Measurements from ENCODE around the gene GOPC. TPM values are rescaled to one million over a fixed set of nuclear protein-coding genes. Genes with fewer than 3 reads are reported as not detected.
"Not testable (repeated sequence)": the region's sequence is repeated elsewhere in the genome, so short reads cannot be mapped to it uniquely, and the experiment has no call there.

Gene GOPC
- total RNA-seq (ENCODE audit: unreplicated experiment), result 33.4 TPM
- long read RNA-seq, full-length matches to known transcripts, result 2 of 20 reads
- long read RNA-seq, partial matches to known transcripts, result 15 of 20 reads
- long read RNA-seq, other reads (novel, unspliced or antisense), result 3 of 20 reads

DNA sequence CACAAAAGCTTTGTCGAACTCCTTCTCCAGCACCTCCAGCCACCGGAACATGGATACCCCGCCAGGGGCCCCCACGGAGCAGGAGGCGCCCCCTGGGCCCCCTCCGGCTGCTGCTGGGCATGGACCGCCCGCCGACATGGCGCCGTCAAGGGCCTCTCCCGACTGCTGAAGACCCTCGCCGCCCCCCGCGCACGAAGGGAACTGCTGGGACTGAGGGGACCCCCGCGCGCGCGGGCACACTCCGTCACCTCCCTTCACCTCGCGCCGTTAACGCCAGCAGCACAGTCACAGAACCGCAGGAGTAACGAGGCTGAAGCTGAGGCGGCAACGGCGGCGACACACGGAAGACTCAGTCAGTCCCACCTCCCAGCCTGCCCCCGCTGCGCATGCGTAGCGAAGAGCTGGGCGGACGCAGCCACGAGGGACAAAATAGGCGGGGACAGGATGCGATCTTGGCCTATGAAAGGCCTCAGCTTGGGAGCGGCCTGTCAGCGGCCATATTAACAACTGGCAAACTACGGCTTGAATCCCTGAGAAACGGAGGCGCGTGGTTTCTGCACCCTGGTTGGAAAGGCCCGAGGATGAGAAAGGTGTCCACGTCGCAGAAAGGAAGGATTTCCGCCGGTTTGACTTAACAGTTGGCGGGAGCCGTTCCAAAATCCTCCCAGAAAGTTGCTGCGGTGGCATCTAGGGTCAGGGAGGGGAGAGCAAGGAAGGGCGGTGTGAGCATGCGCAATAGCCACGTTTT lies at the start of gene GOPC:
Gene GOPC, minus strand, starts transcription at position 361 of the 748 bp plus-strand sequence. Its CDS starts 223 bp downstream, at position 138.
- peaks cover 5% of the 10 kb centered on the region for H3K36me3 Mint-ChIP-seq (ENCODE audit: unreplicated experiment)
- TF ChIP-seq, protein P1, sequence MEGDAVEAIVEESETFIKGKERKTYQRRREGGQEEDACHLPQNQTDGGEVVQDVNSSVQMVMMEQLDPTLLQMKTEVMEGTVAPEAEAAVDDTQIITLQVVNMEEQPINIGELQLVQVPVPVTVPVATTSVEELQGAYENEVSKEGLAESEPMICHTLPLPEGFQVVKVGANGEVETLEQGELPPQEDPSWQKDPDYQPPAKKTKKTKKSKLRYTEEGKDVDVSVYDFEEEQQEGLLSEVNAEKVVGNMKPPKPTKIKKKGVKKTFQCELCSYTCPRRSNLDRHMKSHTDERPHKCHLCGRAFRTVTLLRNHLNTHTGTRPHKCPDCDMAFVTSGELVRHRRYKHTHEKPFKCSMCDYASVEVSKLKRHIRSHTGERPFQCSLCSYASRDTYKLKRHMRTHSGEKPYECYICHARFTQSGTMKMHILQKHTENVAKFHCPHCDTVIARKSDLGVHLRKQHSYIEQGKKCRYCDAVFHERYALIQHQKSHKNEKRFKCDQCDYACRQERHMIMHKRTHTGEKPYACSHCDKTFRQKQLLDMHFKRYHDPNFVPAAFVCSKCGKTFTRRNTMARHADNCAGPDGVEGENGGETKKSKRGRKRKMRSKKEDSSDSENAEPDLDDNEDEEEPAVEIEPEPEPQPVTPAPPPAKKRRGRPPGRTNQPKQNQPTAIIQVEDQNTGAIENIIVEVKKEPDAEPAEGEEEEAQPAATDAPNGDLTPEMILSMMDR (IDR thresholded peaks at IDR 0.05; ENCODE audit: partially characterized antibody, unreplicated experiment), result no peak
- H3K27me3 Mint-ChIP-seq (ENCODE audit: unreplicated experiment), result peaks cover 5% of the 10 kb centered on the region
- peaks cover 6% of the 10 kb centered on the region for H3K4me1 Mint-ChIP-seq (ENCODE audit: low read depth, unreplicated experiment)
- peak; percentile 96 for DNase-seq
- H3K27ac Mint-ChIP-seq (ENCODE audit: unreplicated experiment), result peak within 1 kb of the TSS; percentile 98
- H3K9me3 Mint-ChIP-seq (ENCODE audit: unreplicated experiment), result peaks cover 4% of the 10 kb centered on the region
- peak within 1 kb of the TSS; percentile 98 for H3K4me3 Mint-ChIP-seq (ENCODE audit: unreplicated experiment)

DNA sequence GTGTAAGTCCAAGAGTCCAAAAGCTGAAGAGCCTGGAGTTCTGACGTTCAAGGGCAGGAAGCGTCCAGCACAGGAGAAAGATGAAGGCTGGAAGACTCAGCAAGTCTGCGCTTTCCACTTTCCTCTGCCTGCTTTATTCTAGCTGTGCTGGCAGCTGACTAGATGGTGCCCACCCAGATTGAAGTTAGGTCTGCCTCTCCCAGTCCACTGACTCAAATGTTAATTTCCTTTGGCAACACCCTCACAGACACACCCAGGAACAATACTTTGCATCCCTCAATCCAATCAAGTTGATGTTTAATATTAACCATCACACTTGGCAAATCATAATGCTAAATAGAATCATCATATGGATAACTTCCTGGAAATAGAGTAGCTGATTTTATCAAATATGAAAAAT lies 49.7 kb upstream of the GOPC start:
- not testable (repeated sequence) for H3K4me3 Mint-ChIP-seq (ENCODE audit: unreplicated experiment); H3K27me3 Mint-ChIP-seq (ENCODE audit: unreplicated experiment); DNase-seq; H3K27ac Mint-ChIP-seq (ENCODE audit: unreplicated experiment); H3K4me1 Mint-ChIP-seq (ENCODE audit: low read depth, unreplicated experiment); H3K36me3 Mint-ChIP-seq (ENCODE audit: unreplicated experiment); H3K9me3 Mint-ChIP-seq (ENCODE audit: unreplicated experiment)

DNA sequence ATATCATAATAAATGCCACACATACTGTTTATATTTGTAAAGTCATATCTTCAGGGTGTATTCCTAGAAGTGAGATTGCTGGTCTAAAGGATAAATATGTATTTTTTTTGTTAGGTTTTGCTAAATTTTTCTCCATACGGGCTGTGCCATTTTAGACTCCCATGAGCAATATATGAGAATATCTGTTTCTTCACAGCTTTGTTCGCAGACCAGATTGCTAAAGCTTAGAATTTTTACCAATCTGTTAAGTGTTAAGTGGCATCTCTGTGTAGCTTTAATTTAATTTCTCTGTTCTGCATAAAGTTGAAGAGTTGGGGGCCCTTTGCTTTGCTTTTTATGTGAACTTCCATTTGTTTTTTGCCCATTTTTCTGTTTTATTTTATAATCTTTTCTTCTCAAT lies 40.7 kb upstream of the GOPC start:
- no peaks in the 10 kb centered on the region for H3K27me3 Mint-ChIP-seq (ENCODE audit: unreplicated experiment)
- TF ChIP-seq, protein P1 (IDR thresholded peaks at IDR 0.05; ENCODE audit: partially characterized antibody, unreplicated experiment), result no peak
- H3K4me1 Mint-ChIP-seq (ENCODE audit: low read depth, unreplicated experiment), result no peaks in the 10 kb centered on the region
- no peak for DNase-seq
- H3K27ac Mint-ChIP-seq (ENCODE audit: unreplicated experiment), result no peak overlapping the region
- H3K36me3 Mint-ChIP-seq (ENCODE audit: unreplicated experiment), result no peaks in the 10 kb centered on the region
- no peak overlapping the region for H3K4me3 Mint-ChIP-seq (ENCODE audit: unreplicated experiment)
- peaks cover 1% of the 10 kb centered on the region for H3K9me3 Mint-ChIP-seq (ENCODE audit: unreplicated experiment)

DNA sequence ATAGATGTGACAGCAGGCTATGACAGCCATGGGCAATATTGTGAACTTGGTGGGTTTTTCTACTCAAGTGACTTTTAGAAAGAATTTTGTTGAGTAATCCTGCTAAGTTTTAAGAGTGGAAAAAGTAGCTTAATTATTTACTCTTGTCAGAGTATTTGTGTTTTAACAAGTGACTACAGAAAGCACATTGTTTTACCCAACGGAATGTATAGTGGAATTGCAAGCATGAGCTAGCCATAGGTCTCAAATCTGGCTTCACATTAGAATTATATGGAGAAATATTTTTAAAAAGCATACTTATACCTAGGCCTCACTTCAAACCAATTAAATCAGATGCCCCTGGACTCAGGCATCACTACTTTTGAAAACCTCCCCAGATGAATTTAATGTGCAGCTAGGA lies 35.5 kb upstream of the GOPC start:
- no peak for DNase-seq
- Mint-ChIP-seq H3K27ac (ENCODE audit: unreplicated experiment) (no peak overlapping the region), H3K9me3 (ENCODE audit: unreplicated experiment) (peaks cover 1% of the 10 kb centered on the region), H3K4me3 (ENCODE audit: unreplicated experiment) (no peak overlapping the region), H3K36me3 (ENCODE audit: unreplicated experiment) (no peaks in the 10 kb centered on the region), H3K4me1 (ENCODE audit: low read depth, unreplicated experiment) (no peaks in the 10 kb centered on the region), H3K27me3 (ENCODE audit: unreplicated experiment) (no peaks in the 10 kb centered on the region)
- TF ChIP-seq, protein P1 (IDR thresholded peaks at IDR 0.05; ENCODE audit: partially characterized antibody, unreplicated experiment), result no peak

DNA sequence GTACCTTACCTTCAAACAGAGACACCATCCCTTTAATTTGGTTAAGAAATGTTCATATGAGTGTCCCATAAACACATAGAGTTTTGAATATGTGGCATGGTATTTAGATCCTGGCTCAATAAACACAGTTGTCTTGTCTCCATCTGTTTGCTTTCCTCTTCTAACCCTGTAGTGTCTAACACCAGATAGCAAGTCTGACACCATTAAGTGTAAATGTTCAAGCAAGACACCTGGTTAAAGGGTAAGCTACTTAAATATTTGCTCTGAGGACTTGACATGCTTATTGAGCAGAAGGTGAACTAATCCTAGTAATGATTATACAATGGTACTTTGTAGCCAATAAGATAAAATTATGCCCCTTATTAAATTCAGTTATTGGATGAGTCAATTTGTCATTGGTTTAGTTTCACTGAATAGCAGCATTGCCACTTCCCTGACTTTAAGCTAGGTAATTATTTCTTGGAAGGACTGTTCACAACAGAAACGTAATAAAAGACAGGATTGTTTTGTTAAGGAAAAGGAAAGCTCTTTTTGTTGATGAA lies 26.9 kb upstream of the GOPC start:
- TF ChIP-seq, protein P1 (IDR thresholded peaks at IDR 0.05; ENCODE audit: partially characterized antibody, unreplicated experiment), result no peak
- peaks cover 12% of the 10 kb centered on the region for H3K36me3 Mint-ChIP-seq (ENCODE audit: unreplicated experiment)
- peaks cover 5% of the 10 kb centered on the region for H3K9me3 Mint-ChIP-seq (ENCODE audit: unreplicated experiment)
- H3K4me1 Mint-ChIP-seq (ENCODE audit: low read depth, unreplicated experiment), result no peaks in the 10 kb centered on the region
- H3K27me3 Mint-ChIP-seq (ENCODE audit: unreplicated experiment), result peaks cover 2% of the 10 kb centered on the region
- no peak for DNase-seq
- no peak overlapping the region for H3K27ac Mint-ChIP-seq (ENCODE audit: unreplicated experiment)
- H3K4me3 Mint-ChIP-seq (ENCODE audit: unreplicated experiment), result no peak overlapping the region

All from glutamatergic neuron (in vitro differentiated cells).